H1 (cell line): ENCODE measurements around the gene KRT37. TPM values are rescaled to one million over a fixed set of nuclear protein-coding genes. Genes with fewer than 3 reads are reported as not detected.

Source experiments
- CTCF ChIA-PET: fragments of 300-600 bp; sonication (Branson Sonifier 250); formaldehyde crosslinking; loops from one replicate; lab custom pipeline; 2021; ENCODE audit not compliant: partially characterized antibody; lab: Charles Lee
- POLR2A ChIA-PET: fragments of 300-600 bp; sonication (Branson Sonifier 250); formaldehyde crosslinking; loops from one replicate; lab custom pipeline; 2021; ENCODE audit warnings: inconsistent platforms; ENCODE audit not compliant: partially characterized antibody; lab: Charles Lee
- DNase-seq, 2 experiments: peaks; one replicate each; pipeline versions ENCODE4 v3.0.0 to v3.0.0-alpha.2; 2010 to 2022; ENCODE audit warnings: low spot score in 2 of 2, low read depth in 1 of 2, mixed read lengths in 1 of 2
- FAIRE-seq: peaks from 2 replicates; lab custom pipeline; 2011; peaks lifted over from hg19 to GRCh38; lab: Jason Lieb, UNC
- H2AFZ ChIP-seq: 2 replicates; pipeline ENCODE4 v1.8.1; 2012; ENCODE audit warnings: low read length, inconsistent platforms
- H2AK5ac ChIP-seq: 2 replicates; pipeline ENCODE4 v1.6.1; 2013; ENCODE audit warnings: low read depth, low read length
- H2BK120ac ChIP-seq: replicated peaks from 2 replicates; pipeline ENCODE3; 2013; ENCODE audit warnings: low read depth, low read length, inconsistent platforms
- H2BK12ac ChIP-seq: 2 replicates; pipeline ENCODE4 v1.6.1; 2013; ENCODE audit warnings: low read depth, low read length
- H2BK15ac ChIP-seq: 2 replicates; pipeline ENCODE4 v1.6.1; 2013; ENCODE audit warnings: low read length
- H2BK20ac ChIP-seq: 2 replicates; pipeline ENCODE4 v1.6.1; 2013; ENCODE audit warnings: low read length
- H2BK5ac ChIP-seq: 2 replicates; pipeline ENCODE4 v1.6.1; 2013; ENCODE audit warnings: low read depth, low read length
- H3K14ac ChIP-seq: 2 replicates; pipeline ENCODE4 v1.6.1; 2013; ENCODE audit warnings: inconsistent platforms; ENCODE audit not compliant: insufficient read length
- H3K18ac ChIP-seq: 2 replicates; pipeline ENCODE4 v1.6.1; 2013; ENCODE audit warnings: low read length; ENCODE audit errors: extremely low read depth
- H3K23ac ChIP-seq: 2 replicates; pipeline ENCODE4 v1.6.1; 2013; ENCODE audit warnings: inconsistent platforms; ENCODE audit not compliant: insufficient read length
- H3K23me2 ChIP-seq: 2 replicates; pipeline ENCODE4 v1.6.1; 2013; ENCODE audit warnings: low read depth, low read length
- H3K27ac ChIP-seq: 2 replicates; pipeline ENCODE4 v1.6.1; 2011; ENCODE audit warnings: low read depth, low read length, inconsistent platforms
- H3K27me3 ChIP-seq, 4 experiments: replicated peaks in 1 of 4; 1 replicate in 1 of 4; 2 replicates in 3 of 4; pipeline versions ENCODE4 v1.6.1 to v1.8.1; 2011 to 2013; ENCODE audit warnings: low read length in 3 of 4, mild to moderate bottlenecking in 3 of 4, inconsistent platforms in 2 of 4, mixed read lengths in 2 of 4, moderate library complexity in 1 of 4; ENCODE audit not compliant: control insufficient read depth in 3 of 4, insufficient read depth in 3 of 4; ENCODE audit errors: extremely low read depth in 1 of 4
- H3K36me3 ChIP-seq, 4 experiments: 2 replicates each; pipeline versions ENCODE4 v1.6.1 to v1.8.1; 2011 to 2013; ENCODE audit warnings: mild to moderate bottlenecking in 4 of 4, low read length in 3 of 4, moderate library complexity in 2 of 4, control low read depth in 1 of 4, inconsistent platforms in 1 of 4; ENCODE audit not compliant: insufficient read depth in 4 of 4, control insufficient read depth in 2 of 4
- H3K4ac ChIP-seq: replicated peaks from 2 replicates; pipeline ENCODE3; 2013; ENCODE audit warnings: low read length, low read depth, mixed read lengths, inconsistent platforms; ENCODE audit not compliant: insufficient read length
- H3K4me1 ChIP-seq, 4 experiments: replicated peaks in 1 of 4; 1 replicate in 1 of 4; 2 replicates in 3 of 4; pipeline versions ENCODE4 v1.6.1 to v1.8.1; 2011 to 2013; ENCODE audit warnings: low read length in 3 of 4, inconsistent platforms in 2 of 4, mixed read lengths in 1 of 4; ENCODE audit not compliant: insufficient read depth in 4 of 4, control insufficient read depth in 3 of 4
- H3K4me2 ChIP-seq, 2 experiments: 2 replicates each; pipeline versions ENCODE4 v1.6.1 to v1.8.1; 2011 to 2013; ENCODE audit warnings: low read depth in 2 of 2, low read length in 2 of 2, control low read depth in 1 of 2, inconsistent platforms in 1 of 2, mild to moderate bottlenecking in 1 of 2; ENCODE audit not compliant: insufficient read depth in 1 of 2
- H3K4me3 ChIP-seq, 4 experiments: fragments of 200-600, 300-600 bp in 1 of 4; sonication (generic), shearing (Covaris generic), sonication (Bioruptor Twin) in 1 of 4; 2 replicates each; pipeline versions ENCODE4 v1.5.1 to v1.8.1; 2011 to 2016; ENCODE audit warnings: low read length in 4 of 4, low read depth in 3 of 4, control low read depth in 2 of 4, inconsistent platforms in 2 of 4, mild to moderate bottlenecking in 2 of 4, mixed read lengths in 1 of 4, moderate library complexity in 1 of 4; ENCODE audit not compliant: insufficient read depth in 2 of 4; ENCODE audit errors: extremely low read depth in 1 of 4
- H3K56ac ChIP-seq: replicated peaks from 2 replicates; pipeline ENCODE3; 2013; ENCODE audit warnings: low read depth, mild to moderate bottlenecking, mixed read lengths, low read length, inconsistent platforms; ENCODE audit not compliant: insufficient read length
- H3K79me1 ChIP-seq: 2 replicates; pipeline ENCODE4 v1.6.1; 2013; ENCODE audit warnings: low read depth, low read length, control low read depth
- H3K79me2 ChIP-seq, 2 experiments: 2 replicates each; pipeline versions ENCODE4 v1.6.1 to v1.8.1; 2012 to 2013; ENCODE audit warnings: low read length in 2 of 2, mild to moderate bottlenecking in 2 of 2, inconsistent platforms in 1 of 2; ENCODE audit not compliant: insufficient read depth in 2 of 2, control insufficient read depth in 1 of 2
- H3K9ac ChIP-seq, 4 experiments: replicated peaks in 1 of 4; 1 replicate in 1 of 4; 2 replicates in 3 of 4; pipeline versions ENCODE4 v1.6.1 to v1.8.1; 2011 to 2013; ENCODE audit warnings: low read depth in 3 of 4, low read length in 3 of 4, control low read depth in 2 of 4, mild to moderate bottlenecking in 2 of 4, moderate library complexity in 2 of 4, inconsistent platforms in 1 of 4; ENCODE audit errors: extremely low read depth in 1 of 4
- H3K9me3 ChIP-seq, 2 experiments: 2 replicates each; pipeline versions ENCODE4 v1.6.1 to v1.8.1; 2012 to 2013; ENCODE audit warnings: mild to moderate bottlenecking in 2 of 2, moderate library complexity in 2 of 2, control low read depth in 1 of 2, inconsistent platforms in 1 of 2, low read depth in 1 of 2, low read length in 1 of 2, mixed read lengths in 1 of 2; ENCODE audit not compliant: insufficient read depth in 2 of 2
- H4K20me1 ChIP-seq, 2 experiments: replicated peaks in 1 of 2; 2 replicates each; pipeline versions ENCODE3 to v1.8.1; 2011 to 2013; ENCODE audit warnings: inconsistent platforms in 2 of 2, low read length in 2 of 2, mild to moderate bottlenecking in 1 of 2; ENCODE audit not compliant: insufficient read depth in 2 of 2, control insufficient read depth in 1 of 2
- H4K5ac ChIP-seq: 2 replicates; pipeline ENCODE4 v1.6.1; 2013; ENCODE audit warnings: low read length, low read depth, mixed read lengths, inconsistent platforms; ENCODE audit not compliant: insufficient read length
- H4K8ac ChIP-seq: 2 replicates; pipeline ENCODE4 v1.8.0; 2013; ENCODE audit warnings: mild to moderate bottlenecking, moderate library complexity, low read length, inconsistent platforms; ENCODE audit not compliant: insufficient read depth; ENCODE audit errors: extremely low read depth
- H4K91ac ChIP-seq: replicated peaks from 2 replicates; pipeline ENCODE3; 2013; ENCODE audit warnings: low read length, mixed read lengths, inconsistent platforms; ENCODE audit not compliant: insufficient read length
- BACH1 ChIP-seq: IDR thresholded peaks from 2 replicates; pipeline ENCODE4 v1.6.1; 2012; ENCODE audit warnings: low read length, improper control_type of control experiment
- CBX5 ChIP-seq: fragments of 300-800, 300-1000 bp; sonication (generic); IDR thresholded peaks from 2 replicates; pipeline ENCODE4 v1.7.1; 2016; ENCODE audit warnings: antibody characterized with exemption, low read length, low read depth
- CEBPB ChIP-seq: IDR thresholded peaks from 2 replicates; pipeline ENCODE4 v1.6.1; 2012; ENCODE audit warnings: low read depth, low read length
- CHD2 ChIP-seq: IDR thresholded peaks from 2 replicates; pipeline ENCODE4 v1.6.1; 2012; ENCODE audit warnings: low read length, improper control_type of control experiment
- EGR1 ChIP-seq: IDR thresholded peaks from 2 replicates; pipeline ENCODE4 v1.6.1; 2011; ENCODE audit warnings: low read depth, low read length, borderline replicate concordance
- EP300 ChIP-seq, 2 experiments: IDR thresholded peaks; 1 replicate in 1 of 2; 2 replicates in 1 of 2; pipeline ENCODE4 v1.6.1; 2011 to 2012; ENCODE audit warnings: low read depth in 2 of 2, low read length in 2 of 2, mild to moderate bottlenecking in 2 of 2, borderline replicate concordance in 1 of 2, inconsistent platforms in 1 of 2, moderate library complexity in 1 of 2
- KDM5A ChIP-seq: fragments of 200-600 bp; IDR thresholded peaks from 2 replicates; pipeline ENCODE4 v1.7.1; 2012; ENCODE audit warnings: mild to moderate bottlenecking, low read length, inconsistent platforms, mixed read lengths
- MAX ChIP-seq: IDR thresholded peaks from 2 replicates; pipeline ENCODE4 v1.6.1; 2012; ENCODE audit warnings: inconsistent platforms
- NANOG ChIP-seq: IDR thresholded peaks from 2 replicates; pipeline ENCODE4 v1.6.1; 2011; ENCODE audit warnings: low read length, low read depth, mild to moderate bottlenecking, inconsistent platforms; ENCODE audit not compliant: insufficient read depth, poor library complexity, severe bottlenecking
- RAD21 ChIP-seq, 2 experiments: IDR thresholded peaks in 1 of 2; conservative IDR thresholded peaks in 1 of 2; 2 replicates each; pipeline ENCODE4 v1.6.1; 2011; ENCODE audit warnings: low read depth in 2 of 2, low read length in 2 of 2, improper control_type of control experiment in 1 of 2, inconsistent platforms in 1 of 2, mild to moderate bottlenecking in 1 of 2, moderate library complexity in 1 of 2
- SUZ12 ChIP-seq: fragments of 200-600 bp; sonication (generic); IDR thresholded peaks from 2 replicates; pipeline ENCODE4 v1.6.1; 2012; ENCODE audit warnings: mild to moderate bottlenecking, inconsistent platforms, low read length, moderate library complexity, mixed read lengths
- TCF12 ChIP-seq: IDR thresholded peaks from 2 replicates; pipeline ENCODE4 v1.6.1; 2011; ENCODE audit warnings: low read depth, mild to moderate bottlenecking, low read length
- USF2 ChIP-seq: IDR thresholded peaks from 2 replicates; pipeline ENCODE4 v1.6.1; 2011; ENCODE audit warnings: low read length, improper control_type of control experiment
- WGBS, 2 experiments: shearing (Covaris generic) in 1 of 2; methylation state at CpG; one replicate each; pipeline versions ENCODE4 v1.1.6 to v1.1.7; 2013 to 2015; ENCODE audit warnings: low lambda C conversion rate in 2 of 2, mixed read lengths in 2 of 2, inconsistent platforms in 1 of 2, low coverage in 1 of 2, missing lambda C conversion rate in 1 of 2; ENCODE audit not compliant: insufficient replicate concordance in 2 of 2, insufficient coverage in 1 of 2, insufficient read length in 1 of 2; ENCODE audit errors: extremely low coverage in 1 of 2, missing lambda C conversion rate in 1 of 2; 5-methylcytosine and 5-hydroxymethylcytosine counted together
- polyA plus RNA-seq, 7 experiments: library from polyadenylated mRNA; depleted of rRNA in 3 of 7; stranded (reverse) in 5 of 7; unstranded in 2 of 7; fragments of >200 nt in 5 of 7; fragments of 200-250 nt in 2 of 7; gene quantifications; 1 replicate in 5 of 7; 2 replicates in 1 of 7; 4 replicates in 1 of 7; pipeline versions ENCODE4 v1.2.1 to v1.2.3, GENCODE V29; 2011 to 2013; ENCODE audit warnings: missing spikeins in 2 of 7, mixed read lengths in 2 of 7
- total RNA-seq: library from RNA; stranded (reverse); fragmentation: NEBNext Ultra II Directional; extraction: Animal tissue kit (Norgen Biotek cat#: 25700); gene quantifications from 2 replicates; pipeline ENCODE4 v1.2.1, GENCODE V29; 2021

The KRT37 gene
- total and polyA plus RNA-seq, 2 of the 8 experiments (the other 6 are each of a cell fraction or from before 2014, with no cell fraction given): not detected

GRCh38 chr17:41377546-41377945 is 46.8 kb downstream of the KRT37 start:
- Histone ChIP-seq H4K91ac (no peak overlapping the region), H3K79me1 (no peaks in the 10 kb centered on the region), H2BK12ac (no peak overlapping the region), H3K27me3 (no peaks in the 10 kb centered on the region), H3K4me3 (no peak overlapping the region), H2BK120ac (no peak overlapping the region), H2BK20ac (no peak overlapping the region), H2AK5ac (no peak overlapping the region), H3K23me2 (no peaks in the 10 kb centered on the region; the same call in 1 of the 2 replicates), H3K9me3 (no peaks in the 10 kb centered on the region), H3K14ac (no peak overlapping the region), H2BK5ac (no peak overlapping the region), H3K36me3 (no peaks in the 10 kb centered on the region), H2BK15ac (no peak overlapping the region), H3K56ac (no peak overlapping the region), H3K18ac (no peak overlapping the region), H3K27ac (no peak overlapping the region), H3K4me1 (no peaks in the 10 kb centered on the region), H3K79me2 (no peaks in the 10 kb centered on the region), H3K23ac (no peak overlapping the region), H3K4me2 (no peak overlapping the region), H3K9ac (no peak overlapping the region), H3K4ac (no peak overlapping the region), H2AFZ (no peak overlapping the region), H4K20me1 (no peaks in the 10 kb centered on the region), H4K8ac (no peak overlapping the region), H4K5ac (no peak overlapping the region)
- POLR2A ChIA-PET: no interaction called here
- FAIRE-seq (no peak), DNase-seq (no peak)
- 61% methylated on average over 2 of the region's 2 CpGs; no CpG with 5 or more reads in 1 of the 2 experiments for WGBS, 2 experiments
- CTCF ChIA-PET: interaction anchor here (1.1 kb wide), 1 partner anchor 110 kb away, joined by 3 read pairs; no protein-coding TSS in a partner anchor
- TF ChIP-seq KDM5A (no peak), CHD2 (no peak), MAX (no peak), EGR1 (no peak), CBX5 (no peak), BACH1 (no peak), NANOG (no peak), USF2 (no peak), RAD21 (IDR thresholded peaks at IDR 0.05 in 1 of 2, conservative IDR thresholded peaks at IDR 0.05 in 1 of 2; ENCODE audit: low read depth in 2 of 2, low read length in 2 of 2) (no peak), SUZ12 (no peak), TCF12 (no peak), CEBPB (no peak), EP300 (IDR thresholded peaks at IDR 0.05; ENCODE audit: borderline replicate concordance in 1 of 2, low read depth in 2 of 2, low read length in 2 of 2) (no peak)
